HG02588 (cell line): ENCODE results near the gene FNDC5.

ENCODE experiments used
- ATAC-seq: cut with Tn5 transposase; IDR thresholded peaks from one replicate; pipeline ENCODE4 v1.9.1; 2021; ENCODE audit warnings: mild to moderate bottlenecking, moderate library complexity; ENCODE audit not compliant: unreplicated experiment

Gene FNDC5

DNA sequence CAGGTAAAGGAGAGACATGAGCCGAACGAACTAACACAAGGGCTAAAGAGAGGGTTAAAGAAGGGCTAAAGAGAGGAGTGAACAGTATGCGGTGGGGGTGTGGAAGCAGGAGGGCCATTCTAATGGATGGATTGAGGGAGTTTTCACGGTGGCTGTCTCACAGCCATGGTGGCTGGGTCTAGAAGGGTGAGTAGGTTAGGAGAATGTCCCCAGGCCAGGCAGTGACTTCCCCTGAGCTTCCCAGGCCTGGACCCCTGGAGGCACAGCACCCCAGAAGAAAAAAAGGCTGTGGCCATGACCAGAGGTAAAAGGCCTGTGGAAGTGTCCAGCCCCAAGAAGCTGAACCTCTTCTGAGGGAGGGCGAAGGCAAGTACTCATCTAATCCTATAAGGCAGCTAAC is 3.6 kb downstream of the FNDC5 start:
- no peak for ATAC-seq

DNA sequence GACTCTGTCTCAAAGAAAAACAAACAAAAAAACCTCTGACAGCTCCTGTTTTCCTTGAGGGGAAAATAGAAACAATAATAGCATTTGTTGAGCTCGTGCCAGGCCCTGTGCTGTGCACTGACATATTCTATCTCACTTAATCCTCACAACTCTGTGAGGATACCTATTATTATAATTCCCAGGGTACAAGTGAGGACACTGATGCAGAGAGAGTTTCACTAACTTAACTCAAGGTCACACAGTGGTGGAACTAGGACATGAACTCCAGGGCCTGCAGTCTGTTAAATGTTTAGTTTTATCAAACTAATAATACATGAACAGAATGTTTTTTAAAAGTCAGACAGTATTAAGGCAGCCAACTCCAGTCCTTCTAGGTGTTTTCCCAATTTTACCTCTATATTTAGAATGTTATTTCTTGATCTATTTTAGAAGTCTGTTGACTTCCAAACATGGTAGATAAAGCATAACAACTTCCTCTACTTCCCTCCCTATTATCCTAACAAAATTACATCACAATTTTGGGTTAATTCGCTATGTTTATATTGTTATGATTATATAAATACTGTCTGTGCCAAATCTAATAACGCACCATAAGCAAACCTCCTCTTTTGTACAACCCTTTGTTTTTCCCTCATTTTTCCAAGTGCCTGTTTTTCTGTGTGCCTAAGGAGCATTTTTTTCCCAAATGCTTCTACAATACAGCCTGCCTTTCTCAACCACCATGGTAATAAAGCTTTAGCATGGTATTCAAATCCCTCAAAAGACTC is 4.9 kb downstream of the FNDC5 start:
- no peak for ATAC-seq

GRCh38 chr1:32864375-32865019 is 6.2 kb downstream of the FNDC5 start:
- ATAC-seq, result no peak

- ATAC-seq, result no peak
Observed at GRCh38 chr1:32863881-32864245, 6.8 kb downstream of the FNDC5 start.

- ATAC-seq, result no peak
Observed at GRCh38 chr1:32863218-32863880, 7.4 kb downstream of the FNDC5 start.

DNA sequence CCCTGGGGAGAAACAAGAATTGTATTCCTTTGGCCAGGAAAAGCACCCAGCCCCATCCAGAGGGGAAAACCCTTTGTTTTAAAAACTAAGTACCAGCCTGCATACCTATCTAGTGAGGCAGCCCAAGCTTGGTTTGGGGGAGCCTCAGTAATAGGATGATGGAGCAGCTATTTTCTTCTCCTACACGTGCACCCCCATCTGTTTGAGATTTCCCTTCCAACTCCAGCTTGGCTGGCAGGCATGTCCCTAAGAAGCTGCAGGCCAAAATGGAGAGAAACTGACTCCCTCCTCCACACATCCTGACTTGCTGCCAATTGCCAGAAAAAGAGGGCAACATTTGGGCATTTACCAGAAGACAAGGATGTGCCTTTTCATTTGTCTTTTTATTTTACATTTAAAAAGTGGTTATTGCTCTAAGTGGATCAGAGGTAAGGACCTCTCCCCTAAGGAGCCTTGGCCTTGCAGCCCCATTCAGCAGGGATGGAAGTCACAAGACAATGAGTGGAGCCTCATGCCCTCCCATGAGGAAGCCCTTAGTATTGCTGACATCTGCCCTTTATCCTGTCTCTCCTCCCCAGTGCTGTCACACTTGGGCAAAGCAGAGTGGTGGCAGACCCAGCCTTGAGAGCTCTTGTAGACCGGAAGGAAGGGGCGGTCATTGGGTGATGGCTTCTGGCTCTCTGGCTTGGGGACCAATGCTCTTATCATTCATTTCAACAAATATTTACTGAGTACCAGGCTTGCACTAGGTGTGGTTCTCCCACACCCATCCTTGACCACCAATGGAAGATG is 8.6 kb downstream of the FNDC5 start:
- no peak for ATAC-seq

DNA sequence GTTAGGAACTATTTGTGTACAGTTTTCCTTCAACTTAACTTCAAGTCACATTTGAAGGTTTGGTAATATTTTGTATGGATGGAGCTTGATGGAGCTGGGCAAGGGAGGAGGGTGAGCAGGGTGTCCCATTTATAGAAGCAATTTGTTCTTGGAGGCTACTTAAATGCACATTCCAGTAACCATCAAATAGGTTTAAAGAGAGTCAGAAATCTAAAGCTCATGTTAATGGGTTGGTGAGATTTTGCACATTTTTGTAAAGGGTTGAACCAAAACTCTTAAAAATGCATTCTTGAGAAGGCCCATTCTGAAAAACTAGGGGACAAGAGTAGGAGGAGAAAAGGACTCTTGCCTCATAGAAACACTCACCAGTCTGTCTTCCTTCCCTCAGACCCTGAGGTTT is 10.1 kb downstream of the FNDC5 start:
- ATAC-seq, result no peak

- ATAC-seq, result no peak
Observed at GRCh38 chr1:32859915-32860314, 10.8 kb downstream of the FNDC5 start.

GRCh38 chr1:32858791-32859190 is 11.9 kb downstream of the FNDC5 start:
- no peak for ATAC-seq

GRCh38 chr1:32858136-32858535 is 12.6 kb downstream of the FNDC5 start:
- no peak for ATAC-seq

- ATAC-seq, result no peak
Observed at GRCh38 chr1:32855861-32856617, 14.7 kb downstream of the FNDC5 start.

- no peak for ATAC-seq
Observed at GRCh38 chr1:32848354-32849063, 22.2 kb downstream of the FNDC5 start.

- ATAC-seq, result no peak
Observed at GRCh38 chr1:32831878-32832277, 38.8 kb downstream of the FNDC5 start.

DNA sequence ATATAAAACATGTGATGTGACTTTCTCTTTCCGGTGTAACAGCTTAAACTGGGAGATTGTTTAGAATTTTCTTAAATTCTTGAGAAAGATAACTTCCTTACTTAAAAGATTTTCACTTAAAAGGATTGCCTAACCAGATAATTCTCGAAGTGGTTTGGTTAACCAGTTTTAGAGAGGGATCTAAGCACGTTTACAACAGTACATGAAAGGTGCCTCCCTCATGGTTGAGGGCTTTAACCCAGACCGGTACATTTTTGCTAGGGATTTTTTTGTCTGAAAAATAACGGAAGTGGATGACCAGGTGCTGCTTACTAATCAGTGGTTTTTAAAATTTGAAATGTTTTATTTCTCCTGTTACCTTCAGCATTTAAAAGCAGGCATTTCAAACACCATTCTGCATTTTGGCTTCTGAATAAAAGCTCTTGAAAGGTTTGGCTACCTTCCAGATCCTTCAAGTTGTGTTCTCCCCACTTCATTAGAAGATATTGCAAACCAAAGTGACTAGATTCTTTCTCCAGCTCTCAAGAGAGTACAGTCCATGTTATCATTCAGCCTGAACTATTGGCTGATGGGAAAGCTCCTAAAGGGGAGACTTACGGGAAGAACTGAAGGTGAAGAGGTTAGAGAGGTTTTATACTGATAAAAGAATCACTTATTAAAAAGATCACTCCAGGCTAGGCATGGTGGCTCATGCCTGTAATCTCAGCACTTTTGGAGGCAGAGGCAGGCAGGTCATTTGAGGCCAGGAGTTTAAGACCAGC is 40.4 kb downstream of the FNDC5 start:
- ATAC-seq, result no peak

- no peak for ATAC-seq
Observed at GRCh38 chr1:32828341-32828740, 42.4 kb downstream of the FNDC5 start.

GRCh38 chr1:32825181-32825580 is 45.5 kb downstream of the FNDC5 start:
- no peak for ATAC-seq

- peak; percentile 34 for ATAC-seq
Observed at GRCh38 chr1:32818804-32819541, 51.7 kb downstream of the FNDC5 start.
